Vagina (tissue), 2 donors: Measurements from ENCODE around the gene CDH4. TPM values are rescaled to one million over a fixed set of nuclear protein-coding genes. Genes with fewer than 3 reads are reported as not detected.

Experiments
- DNase-seq, 2 donors: peaks; one replicate each; pipeline ENCODE4 v3.0.0-alpha.2; 2017; ENCODE audit errors: extremely low spot score in 2 of 2
- H3K27ac ChIP-seq: fragments of 200-600 bp; sonication (generic); one replicate; pipeline ENCODE4 v1.5.1; 2019
- H3K27me3 ChIP-seq: fragments of 200-600 bp; sonication (generic); one replicate; pipeline ENCODE4 v1.5.1; 2019
- H3K36me3 ChIP-seq, 2 donors: fragments of 200-600 bp; sonication (generic); one replicate each; pipeline ENCODE4 v1.5.1; 2017 to 2019
- H3K4me1 ChIP-seq: fragments of 200-600 bp; sonication (generic); one replicate; pipeline ENCODE4 v1.5.1; 2019
- H3K4me3 ChIP-seq, 2 donors: fragments of 200-600 bp; sonication (generic); 1 replicate in 1 of 2; 2 replicates in 1 of 2; pipeline ENCODE4 v1.5.1; 2016 to 2019
- H3K9me3 ChIP-seq: fragments of 200-600 bp; sonication (generic); one replicate; pipeline ENCODE4 v1.5.1; 2019
- POLR2A ChIP-seq, 2 donors: fragments of 450-650 bp; IDR thresholded peaks; one replicate each; pipeline ENCODE4 v1.6.1; 2017; ENCODE audit warnings: antibody characterized with exemption in 2 of 2, mild to moderate bottlenecking in 2 of 2, moderate library complexity in 2 of 2
- POLR2AphosphoS5 ChIP-seq, 2 donors: sonication (generic); formaldehyde crosslinking; IDR thresholded peaks; one replicate each; pipeline ENCODE4 v1.9.0; 2017; ENCODE audit warnings: antibody characterized with exemption in 2 of 2, mild to moderate bottlenecking in 2 of 2, low read depth in 1 of 2; ENCODE audit not compliant: insufficient read depth in 1 of 2
- intact Hi-C: fragments of 100-400 bp; cut with DNase I; formaldehyde crosslinking; loops from one replicate; pipeline ENCODE4 v1.15.1; 2023
- total RNA-seq: library from RNA; depleted of rRNA; stranded (reverse); fragments of >200 nt; gene quantifications from one replicate; pipeline ENCODE4 v1.2.3, GENCODE V29; 2016
- TF ChIP-seq, protein P1 (sequence below), 3 experiments: fragments of 450-650 bp in 2 of 3; fragments of 200-600 bp in 1 of 3; sonication (generic) in 1 of 3; IDR thresholded peaks; one replicate each; pipeline ENCODE4 v1.5.1; 2017 to 2019; ENCODE audit warnings: antibody characterized with exemption in 3 of 3, mild to moderate bottlenecking in 2 of 3, moderate library complexity in 2 of 3

The CDH4 gene
- total RNA-seq, 1 donor from 2014 or later = 0.25 TPM

DNA sequence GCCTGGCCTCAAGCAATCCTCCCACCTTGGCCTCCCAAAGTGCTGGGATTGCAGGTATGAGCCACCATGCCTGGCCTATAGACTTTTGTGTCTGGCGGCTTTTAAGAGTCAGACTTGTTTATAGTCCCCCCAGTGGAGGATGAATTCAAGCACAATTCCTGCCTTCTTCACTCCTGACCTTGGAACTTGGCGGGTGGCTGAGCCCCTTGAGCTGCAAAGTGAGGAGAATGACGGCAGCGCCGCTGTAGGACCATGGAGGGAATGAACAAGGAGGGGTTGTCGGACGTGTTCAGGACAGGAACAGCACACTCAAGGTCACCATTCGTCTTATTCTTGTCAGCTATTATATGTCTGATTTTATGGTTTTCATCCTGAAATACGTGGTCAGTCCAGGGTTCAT, 265.4 kb downstream of the CDH4 start:
- intact Hi-C loops = no loop called here
- no peaks in the 10 kb centered on the region for H3K27me3 ChIP-seq

DNA sequence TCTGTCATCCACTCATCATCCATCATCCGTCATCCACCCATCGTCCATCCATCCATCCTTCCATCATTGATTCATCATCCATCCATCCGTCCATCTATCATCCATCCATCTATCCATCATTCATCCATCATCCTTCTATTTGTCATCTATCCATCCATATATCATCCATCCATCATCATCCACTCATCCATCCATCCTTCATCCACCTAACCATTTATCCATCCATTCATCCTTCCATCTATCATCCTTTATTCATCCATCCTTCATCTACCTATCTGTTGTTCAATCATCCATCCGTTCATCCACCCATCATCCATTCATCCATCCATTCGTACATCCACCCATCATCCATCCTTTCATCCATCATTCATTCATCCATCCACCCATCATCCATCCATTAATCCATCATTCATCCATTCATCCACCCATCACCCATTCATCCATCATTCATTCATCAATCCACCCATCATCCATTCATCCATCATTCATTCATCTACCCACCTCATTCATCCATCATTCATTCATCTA, 266.4 kb downstream of the CDH4 start:
- no peaks in the 10 kb centered on the region for H3K36me3 ChIP-seq
- no peaks in the 10 kb centered on the region for H3K9me3 ChIP-seq
- no peak for TF ChIP-seq POLR2AphosphoS5 (IDR thresholded peaks at IDR 0.05; ENCODE audit: insufficient read depth in 1 of 2, low read depth in 1 of 2)
- TF ChIP-seq, protein P1, sequence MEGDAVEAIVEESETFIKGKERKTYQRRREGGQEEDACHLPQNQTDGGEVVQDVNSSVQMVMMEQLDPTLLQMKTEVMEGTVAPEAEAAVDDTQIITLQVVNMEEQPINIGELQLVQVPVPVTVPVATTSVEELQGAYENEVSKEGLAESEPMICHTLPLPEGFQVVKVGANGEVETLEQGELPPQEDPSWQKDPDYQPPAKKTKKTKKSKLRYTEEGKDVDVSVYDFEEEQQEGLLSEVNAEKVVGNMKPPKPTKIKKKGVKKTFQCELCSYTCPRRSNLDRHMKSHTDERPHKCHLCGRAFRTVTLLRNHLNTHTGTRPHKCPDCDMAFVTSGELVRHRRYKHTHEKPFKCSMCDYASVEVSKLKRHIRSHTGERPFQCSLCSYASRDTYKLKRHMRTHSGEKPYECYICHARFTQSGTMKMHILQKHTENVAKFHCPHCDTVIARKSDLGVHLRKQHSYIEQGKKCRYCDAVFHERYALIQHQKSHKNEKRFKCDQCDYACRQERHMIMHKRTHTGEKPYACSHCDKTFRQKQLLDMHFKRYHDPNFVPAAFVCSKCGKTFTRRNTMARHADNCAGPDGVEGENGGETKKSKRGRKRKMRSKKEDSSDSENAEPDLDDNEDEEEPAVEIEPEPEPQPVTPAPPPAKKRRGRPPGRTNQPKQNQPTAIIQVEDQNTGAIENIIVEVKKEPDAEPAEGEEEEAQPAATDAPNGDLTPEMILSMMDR (IDR thresholded peaks at IDR 0.05) = no peak
- TF ChIP-seq POLR2A (IDR thresholded peaks at IDR 0.05) = no peak
- H3K4me3 ChIP-seq = no peak overlapping the region
- H3K4me1 ChIP-seq = no peaks in the 10 kb centered on the region
- no peak overlapping the region for H3K27ac ChIP-seq
- intact Hi-C loops = no loop called here
- DNase-seq = no peak
- no peaks in the 10 kb centered on the region for H3K27me3 ChIP-seq

More for the DNA sequence above, 265.4 kb downstream of the CDH4 start:
- no peak overlapping the region for H3K27ac ChIP-seq
- H3K36me3 ChIP-seq = no peaks in the 10 kb centered on the region
- H3K9me3 ChIP-seq = no peaks in the 10 kb centered on the region
- TF ChIP-seq POLR2A (IDR thresholded peaks at IDR 0.05) (no peak), POLR2AphosphoS5 (IDR thresholded peaks at IDR 0.05; ENCODE audit: insufficient read depth in 1 of 2, low read depth in 1 of 2) (no peak)
- TF ChIP-seq, protein P1 (IDR thresholded peaks at IDR 0.05) = no peak
- DNase-seq = no peak
- H3K4me1 ChIP-seq = no peaks in the 10 kb centered on the region
- no peak overlapping the region for H3K4me3 ChIP-seq

DNA sequence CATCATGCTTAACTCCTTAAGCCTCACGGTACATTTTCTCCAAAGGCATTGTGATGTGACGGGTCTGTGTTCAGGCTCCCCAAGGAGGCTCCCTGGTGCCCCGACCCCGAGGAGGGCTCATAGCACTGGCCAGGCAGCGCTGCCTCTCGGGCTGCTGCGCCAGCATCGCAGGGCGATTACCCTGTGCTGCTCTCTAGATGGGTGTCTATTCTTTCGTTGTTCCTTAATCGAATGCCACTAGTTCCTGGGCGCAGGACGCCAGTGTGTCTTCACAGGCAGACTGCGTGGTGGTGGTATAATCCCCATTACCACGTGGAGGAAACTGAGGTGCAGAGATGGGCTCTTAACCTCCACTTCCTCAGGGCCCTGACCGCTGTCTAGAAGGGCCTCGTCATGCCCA, 267.4 kb downstream of the CDH4 start:
- Histone ChIP-seq H3K27me3 (no peaks in the 10 kb centered on the region), H3K4me1 (no peaks in the 10 kb centered on the region), H3K4me3 (no peak overlapping the region), H3K9me3 (no peaks in the 10 kb centered on the region), H3K27ac (no peak overlapping the region), H3K36me3 (no peaks in the 10 kb centered on the region)
- intact Hi-C loops = no loop called here
- no peak for TF ChIP-seq POLR2AphosphoS5 (IDR thresholded peaks at IDR 0.05; ENCODE audit: insufficient read depth in 1 of 2, low read depth in 1 of 2)
- no peak for TF ChIP-seq POLR2A (IDR thresholded peaks at IDR 0.05)
- TF ChIP-seq, protein P1 (IDR thresholded peaks at IDR 0.05) = no peak
- no peak for DNase-seq

DNA sequence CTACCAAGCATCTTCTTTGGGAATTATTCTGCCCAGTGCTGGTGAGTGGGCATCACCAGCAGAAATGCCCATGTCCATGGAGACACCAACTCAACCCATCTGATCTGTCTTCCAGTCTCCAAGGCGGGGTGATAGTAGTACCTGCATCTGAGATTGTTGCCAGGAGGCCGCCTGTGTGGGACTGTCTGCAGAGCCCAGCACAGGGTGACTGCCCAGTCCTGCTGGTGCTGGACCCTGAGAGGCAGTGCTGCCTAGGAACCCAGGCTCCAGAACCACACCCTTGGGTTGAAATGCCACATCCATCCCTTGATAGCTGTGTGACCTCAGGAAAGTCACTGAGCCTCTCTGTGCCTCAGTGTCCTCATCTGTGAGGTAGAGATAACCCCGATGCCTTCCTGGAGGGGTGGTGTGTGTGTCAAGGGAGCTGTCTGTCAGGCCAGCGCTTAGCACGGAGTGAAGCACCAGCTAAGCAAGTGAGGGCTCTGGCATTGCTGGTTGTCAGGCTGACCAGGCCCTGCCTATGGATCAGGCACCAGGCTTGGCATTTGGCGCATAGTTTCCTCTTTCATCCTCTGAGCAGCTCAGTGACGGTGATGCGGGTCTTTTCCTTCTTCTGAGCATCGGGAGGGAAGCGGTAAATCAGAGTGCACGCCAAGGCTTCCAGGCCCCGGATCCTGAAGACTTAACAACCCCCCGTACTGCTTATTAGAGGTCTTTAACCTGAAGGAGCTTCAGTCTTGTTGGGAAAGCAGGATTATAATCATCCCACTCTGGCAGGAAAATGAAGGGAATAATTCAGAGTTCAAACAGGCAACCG, 268.2 kb downstream of the CDH4 start:
- no peaks in the 10 kb centered on the region for H3K4me1 ChIP-seq
- no peak overlapping the region for H3K27ac ChIP-seq

More for the DNA sequence above, 268.2 kb downstream of the CDH4 start:
- H3K4me3 ChIP-seq = no peak overlapping the region
- no peaks in the 10 kb centered on the region for H3K36me3 ChIP-seq
- intact Hi-C loops = no loop called here
- DNase-seq = no peak
- no peaks in the 10 kb centered on the region for H3K27me3 ChIP-seq
- no peaks in the 10 kb centered on the region for H3K9me3 ChIP-seq
- TF ChIP-seq POLR2AphosphoS5 (IDR thresholded peaks at IDR 0.05; ENCODE audit: insufficient read depth in 1 of 2, low read depth in 1 of 2) (no peak), POLR2A (IDR thresholded peaks at IDR 0.05) (no peak)
- TF ChIP-seq, protein P1 (IDR thresholded peaks at IDR 0.05) = no peak
